HG02623 (cell line): ENCODE results near the gene ADAMTSL5.

ENCODE experiments used
- ATAC-seq: cut with Tn5 transposase; IDR thresholded peaks from one replicate; pipeline ENCODE4 v1.9.1; 2021; ENCODE audit warnings: moderate library complexity; ENCODE audit not compliant: unreplicated experiment

The ADAMTSL5 gene

GRCh38 chr19:1496714-1497577, 15.9 kb downstream of the ADAMTSL5 start:
- no peak for ATAC-seq

GRCh38 chr19:1495799-1496713, 16.8 kb downstream of the ADAMTSL5 start:
- ATAC-seq = no peak

GRCh38 chr19:1495051-1495798, 17.6 kb downstream of the ADAMTSL5 start:
- ATAC-seq = no peak

GRCh38 chr19:1494115-1494815, 18.6 kb downstream of the ADAMTSL5 start:
- ATAC-seq = no peak

GRCh38 chr19:1492474-1493006, 20.3 kb downstream of the ADAMTSL5 start:
- ATAC-seq = no peak

- no peak for ATAC-seq
Measured at GRCh38 chr19:1491849-1492170, 21.0 kb downstream of the ADAMTSL5 start.

GRCh38 chr19:1491114-1491848, 21.5 kb downstream of the ADAMTSL5 start, which contains the start of gene REEP6:
Gene REEP6 (plus strand): TSS chr19:1491181. CDS start chr19:1491270, 89 bp downstream.
- ATAC-seq = no peak

GRCh38 chr19:1490311-1491113, 22.3 kb downstream of the ADAMTSL5 start, which contains the start of gene PCSK4:
Gene PCSK4 (minus strand): TSS chr19:1490350. CDS start chr19:1490346, 4 bp downstream.
- peak; percentile 76 for ATAC-seq

- ATAC-seq = no peak
Measured at GRCh38 chr19:1489463-1490310, 23.1 kb downstream of the ADAMTSL5 start.

- ATAC-seq = no peak
Measured at GRCh38 chr19:1488282-1488601, 24.6 kb downstream of the ADAMTSL5 start.

GRCh38 chr19:1487576-1488281, 25.1 kb downstream of the ADAMTSL5 start:
- ATAC-seq = no peak

- ATAC-seq = no peak
Measured at GRCh38 chr19:1486720-1487575, 25.9 kb downstream of the ADAMTSL5 start.

- no peak for ATAC-seq
Measured at GRCh38 chr19:1483979-1484428, 28.8 kb downstream of the ADAMTSL5 start.

- no peak for ATAC-seq
Measured at GRCh38 chr19:1483131-1483978, 29.5 kb downstream of the ADAMTSL5 start.
